HUES6 (cell line): ENCODE measurements around the gene FBXL7.

Source experiments
- H3K27ac ChIP-seq: 2 replicates; pipeline ENCODE4 v1.7.0; 2013; ENCODE audit warnings: low read depth, mild to moderate bottlenecking, low read length, inconsistent platforms
- H3K27me3 ChIP-seq: 2 replicates; pipeline ENCODE4 v1.6.1; 2013; ENCODE audit warnings: low read length; ENCODE audit not compliant: control insufficient read depth, insufficient read depth
- H3K36me3 ChIP-seq: 2 replicates; pipeline ENCODE4 v1.6.1; 2013; ENCODE audit warnings: low read length; ENCODE audit not compliant: control insufficient read depth, insufficient read depth
- H3K4me1 ChIP-seq: 2 replicates; pipeline ENCODE4 v1.6.1; 2013; ENCODE audit warnings: low read length; ENCODE audit not compliant: control insufficient read depth, insufficient read depth
- H3K4me3 ChIP-seq: 2 replicates; pipeline ENCODE4 v1.5.1; 2013; ENCODE audit warnings: low read depth, low read length
- H3K9ac ChIP-seq: one replicate; pipeline ENCODE4 v1.6.1; 2013; ENCODE audit warnings: mild to moderate bottlenecking, low read length
- H3K9me3 ChIP-seq: 2 replicates; pipeline ENCODE4 v1.6.1; 2013; ENCODE audit warnings: low read depth, low read length; ENCODE audit not compliant: control insufficient read depth, insufficient read depth

Gene FBXL7

GRCh38 chr5:15783734-15784133, 283.8 kb downstream of the FBXL7 start:
- Histone ChIP-seq H3K4me1 (no peaks in the 10 kb centered on the region), H3K27ac (no peak overlapping the region), H3K36me3 (no peaks in the 10 kb centered on the region), H3K9me3 (no peaks in the 10 kb centered on the region), H3K27me3 (no peaks in the 10 kb centered on the region), H3K4me3 (no peak overlapping the region), H3K9ac (no peak overlapping the region)

- H3K4me3 ChIP-seq, result no peak overlapping the region
These were observed 285.6 kb downstream of the FBXL7 start for GRCh38 chr5:15785531-15785981.

GRCh38 chr5:15786326-15786725, 286.3 kb downstream of the FBXL7 start:
- no peaks in the 10 kb centered on the region for H3K9me3 ChIP-seq
- H3K9ac ChIP-seq, result no peak overlapping the region
- H3K4me3 ChIP-seq, result no peak overlapping the region
- H3K4me1 ChIP-seq, result no peaks in the 10 kb centered on the region
- H3K27ac ChIP-seq, result no peak overlapping the region
- no peaks in the 10 kb centered on the region for H3K27me3 ChIP-seq
- H3K36me3 ChIP-seq, result no peaks in the 10 kb centered on the region

More at GRCh38 chr5:15785531-15785981, 285.6 kb downstream of the FBXL7 start:
- no peaks in the 10 kb centered on the region for H3K36me3 ChIP-seq
- no peaks in the 10 kb centered on the region for H3K4me1 ChIP-seq
- H3K27ac ChIP-seq, result no peak overlapping the region
- H3K9me3 ChIP-seq, result no peaks in the 10 kb centered on the region
- H3K27me3 ChIP-seq, result no peaks in the 10 kb centered on the region
- no peak overlapping the region for H3K9ac ChIP-seq

- Histone ChIP-seq H3K4me3 (no peak overlapping the region), H3K27me3 (no peaks in the 10 kb centered on the region), H3K9me3 (no peaks in the 10 kb centered on the region), H3K27ac (no peak overlapping the region), H3K9ac (no peak overlapping the region), H3K4me1 (no peaks in the 10 kb centered on the region), H3K36me3 (no peaks in the 10 kb centered on the region)
These were observed 286.9 kb downstream of the FBXL7 start for GRCh38 chr5:15786884-15787283.

- Histone ChIP-seq H3K36me3 (no peaks in the 10 kb centered on the region), H3K9me3 (no peaks in the 10 kb centered on the region), H3K27ac (no peak overlapping the region), H3K9ac (no peak overlapping the region), H3K27me3 (no peaks in the 10 kb centered on the region), H3K4me3 (no peak overlapping the region), H3K4me1 (no peaks in the 10 kb centered on the region)
These were observed 287.7 kb downstream of the FBXL7 start for GRCh38 chr5:15787681-15788080.

GRCh38 chr5:15789642-15790041, 289.7 kb downstream of the FBXL7 start:
- H3K27me3 ChIP-seq, result no peaks in the 10 kb centered on the region
- no peak overlapping the region for H3K4me3 ChIP-seq
- H3K9me3 ChIP-seq, result no peaks in the 10 kb centered on the region
- peaks cover 8% of the 10 kb centered on the region; the same call in 1 of the 2 replicates for H3K4me1 ChIP-seq
- H3K9ac ChIP-seq, result no peak overlapping the region
- H3K27ac ChIP-seq, result no peak overlapping the region
- no peaks in the 10 kb centered on the region for H3K36me3 ChIP-seq

- H3K36me3 ChIP-seq, result no peaks in the 10 kb centered on the region
- no peak overlapping the region for H3K9ac ChIP-seq
- H3K27me3 ChIP-seq, result no peaks in the 10 kb centered on the region
- peaks cover 14% of the 10 kb centered on the region; the same call in 1 of the 2 replicates for H3K4me1 ChIP-seq
- no peak overlapping the region for H3K27ac ChIP-seq
- no peaks in the 10 kb centered on the region for H3K9me3 ChIP-seq
- no peak overlapping the region for H3K4me3 ChIP-seq
These were observed 290.6 kb downstream of the FBXL7 start for GRCh38 chr5:15790446-15791018.

- Histone ChIP-seq H3K9me3 (no peaks in the 10 kb centered on the region), H3K27me3 (no peaks in the 10 kb centered on the region), H3K4me3 (no peak overlapping the region), H3K4me1 (peaks cover 14% of the 10 kb centered on the region; the same call in 1 of the 2 replicates), H3K36me3 (no peaks in the 10 kb centered on the region), H3K27ac (no peak overlapping the region), H3K9ac (no peak overlapping the region)
These were observed 291.3 kb downstream of the FBXL7 start for GRCh38 chr5:15791274-15791673.

- Histone ChIP-seq H3K27ac (no peak overlapping the region), H3K4me3 (no peak overlapping the region)
These were observed 291.9 kb downstream of the FBXL7 start for GRCh38 chr5:15791859-15792258.

GRCh38 chr5:15794052-15794985, 294.3 kb downstream of the FBXL7 start:
- no peaks in the 10 kb centered on the region for H3K9me3 ChIP-seq
- H3K27me3 ChIP-seq, result no peaks in the 10 kb centered on the region
- H3K36me3 ChIP-seq, result no peaks in the 10 kb centered on the region
- no peak overlapping the region for H3K9ac ChIP-seq
- no peak overlapping the region for H3K4me3 ChIP-seq
- peaks cover 14% of the 10 kb centered on the region; the same call in 1 of the 2 replicates for H3K4me1 ChIP-seq
- H3K27ac ChIP-seq, result no peak overlapping the region

More at GRCh38 chr5:15791859-15792258, 291.9 kb downstream of the FBXL7 start:
- peaks cover 14% of the 10 kb centered on the region; the same call in 1 of the 2 replicates for H3K4me1 ChIP-seq
- H3K27me3 ChIP-seq, result no peaks in the 10 kb centered on the region
- no peaks in the 10 kb centered on the region for H3K9me3 ChIP-seq
- H3K36me3 ChIP-seq, result no peaks in the 10 kb centered on the region
- no peak overlapping the region for H3K9ac ChIP-seq

- H3K27ac ChIP-seq, result no peak overlapping the region
- H3K9ac ChIP-seq, result no peak overlapping the region
- peaks cover 14% of the 10 kb centered on the region; the same call in 1 of the 2 replicates for H3K4me1 ChIP-seq
- H3K36me3 ChIP-seq, result no peaks in the 10 kb centered on the region
- no peaks in the 10 kb centered on the region for H3K27me3 ChIP-seq
- no peaks in the 10 kb centered on the region for H3K9me3 ChIP-seq
- H3K4me3 ChIP-seq, result no peak overlapping the region
These were observed 296.1 kb downstream of the FBXL7 start for GRCh38 chr5:15796096-15796495.
